ENCODE data around the gene KCNAB1. TPM values are rescaled to one million over a fixed set of nuclear protein-coding genes. Genes with fewer than 3 reads are reported as not detected.
"Not testable (repeated sequence)": the region's sequence is repeated elsewhere in the genome, so short reads cannot be mapped to it uniquely, and the experiment has no call there.

Gene KCNAB1
- total RNA-seq, 4 donors from 2014 or later = 0.38 to 1.5 (median 0.49) TPM

GRCh38 chr3:156132313-156132712, 11.9 kb downstream of the KCNAB1 start:
- Histone ChIP-seq H3K27ac (no peak overlapping the region), H3K4me3 (no peak overlapping the region), H3K36me3 (no peaks in the 10 kb centered on the region), H3K9me3 (no peaks in the 10 kb centered on the region), H3K27me3 (no peaks in the 10 kb centered on the region), H3K4me1 (no peaks in the 10 kb centered on the region)
- DNase-seq (ENCODE audit: low spot score in 2 of 2) = no peak
- no peak for TF ChIP-seq POLR2AphosphoS5 (IDR thresholded peaks at IDR 0.05)
- TF ChIP-seq CTCF (IDR thresholded peaks at IDR 0.05) = no peak
- no peak for TF ChIP-seq POLR2A (IDR thresholded peaks at IDR 0.05)
- no peak for TF ChIP-seq EP300 (IDR thresholded peaks at IDR 0.05)
- WGBS = 88% methylated on average over 1 of the region's 1 CpG

GRCh38 chr3:156133076-156133475, 12.7 kb downstream of the KCNAB1 start:
- no peak overlapping the region for H3K27ac ChIP-seq
- H3K4me3 ChIP-seq = no peak overlapping the region

GRCh38 chr3:156135921-156136638, 15.7 kb downstream of the KCNAB1 start:
- Histone ChIP-seq H3K36me3 (no peaks in the 10 kb centered on the region), H3K9me3 (no peaks in the 10 kb centered on the region), H3K27me3 (peaks cover 3% of the 10 kb centered on the region), H3K4me1 (no peaks in the 10 kb centered on the region), H3K27ac (no peak overlapping the region), H3K4me3 (no peak overlapping the region)
- DNase-seq (ENCODE audit: low spot score in 2 of 2) = no peak
- WGBS = 83% methylated on average over 2 of the region's 2 CpGs
- TF ChIP-seq POLR2A (IDR thresholded peaks at IDR 0.05) = no peak
- no peak for TF ChIP-seq POLR2AphosphoS5 (IDR thresholded peaks at IDR 0.05)
- no peak for TF ChIP-seq EP300 (IDR thresholded peaks at IDR 0.05)
- no peak for TF ChIP-seq CTCF (IDR thresholded peaks at IDR 0.05)

More at GRCh38 chr3:156133076-156133475, 12.7 kb downstream of the KCNAB1 start:
- no peaks in the 10 kb centered on the region for H3K27me3 ChIP-seq
- no peak for DNase-seq (ENCODE audit: low spot score in 2 of 2)
- H3K4me1 ChIP-seq = no peaks in the 10 kb centered on the region
- H3K9me3 ChIP-seq = no peaks in the 10 kb centered on the region
- WGBS = 74% methylated on average over 1 of the region's 1 CpG
- TF ChIP-seq CTCF (IDR thresholded peaks at IDR 0.05) (no peak), EP300 (IDR thresholded peaks at IDR 0.05) (no peak), POLR2AphosphoS5 (IDR thresholded peaks at IDR 0.05) (no peak), POLR2A (IDR thresholded peaks at IDR 0.05) (no peak)
- no peaks in the 10 kb centered on the region for H3K36me3 ChIP-seq

GRCh38 chr3:156137397-156137796, 17.0 kb downstream of the KCNAB1 start:
- H3K4me1 ChIP-seq; H3K36me3 ChIP-seq; DNase-seq (ENCODE audit: low spot score in 2 of 2); H3K9me3 ChIP-seq; H3K4me3 ChIP-seq; H3K27me3 ChIP-seq; H3K27ac ChIP-seq: not testable (repeated sequence)
- WGBS = 81% methylated on average over 8 of the region's 8 CpGs

- H3K4me1 ChIP-seq = no peaks in the 10 kb centered on the region
- DNase-seq (ENCODE audit: low spot score in 2 of 2) = no peak
- peaks cover 3% of the 10 kb centered on the region for H3K27me3 ChIP-seq
- TF ChIP-seq EP300 (IDR thresholded peaks at IDR 0.05) (no peak), CTCF (IDR thresholded peaks at IDR 0.05) (no peak), POLR2AphosphoS5 (IDR thresholded peaks at IDR 0.05) (no peak), POLR2A (IDR thresholded peaks at IDR 0.05) (no peak)
- H3K36me3 ChIP-seq = no peaks in the 10 kb centered on the region
- no peak overlapping the region for H3K27ac ChIP-seq
- H3K9me3 ChIP-seq = no peaks in the 10 kb centered on the region
- 95% methylated on average over 3 of the region's 3 CpGs for WGBS
- H3K4me3 ChIP-seq = no peak overlapping the region
These were observed 19.7 kb downstream of the KCNAB1 start for GRCh38 chr3:156140001-156140595.

All from suprapubic skin (tissue), 4 donors.